Caco-2 (cell line): Measurements from ENCODE around the gene METTL21A. TPM values are rescaled to one million over a fixed set of nuclear protein-coding genes. Genes with fewer than 3 reads are reported as not detected.

ENCODE experiments used
- BruUV-seq: library from RNA; stranded (reverse); fragments of 400-500 nt; replicated peaks from 2 replicates; lab custom pipeline; 2021; lab: Mats Ljungman, UMichigan
- CTCF ChIA-PET: fragments of 300-600 bp; sonication (Branson Sonifier 250); formaldehyde crosslinking; loops from one replicate; lab custom pipeline; 2022; ENCODE audit warnings: antibody characterized with exemption; lab: Charles Lee
- POLR2A ChIA-PET: fragments of 300-600 bp; sonication (Branson Sonifier 250); formaldehyde crosslinking; loops from one replicate; lab custom pipeline; 2022; ENCODE audit warnings: antibody characterized with exemption; lab: Charles Lee
- DNase-seq, 2 experiments: peaks; one replicate each; pipeline versions ENCODE4 v3.0.0 to v3.0.0-alpha.2; 2020 to 2022
- H3K27me3 ChIP-seq: replicated peaks from 2 replicates; pipeline ENCODE4 v1.6.0; 2011; ENCODE audit warnings: low read length; ENCODE audit not compliant: control insufficient read depth, insufficient read depth
- H3K36me3 ChIP-seq: 2 replicates; pipeline ENCODE4 v1.5.1; 2011; ENCODE audit warnings: low read length; ENCODE audit not compliant: control insufficient read depth, insufficient read depth
- H3K4me1 ChIP-seq: fragments of 250-450 bp; sonication (Bioruptor Pico); 2 replicates; pipeline ENCODE4 v1.5.1; 2020; ENCODE audit warnings: mild to moderate bottlenecking
- H3K4me3 ChIP-seq: 2 replicates; pipeline ENCODE4 v1.5.1; 2011; ENCODE audit warnings: low read depth, mild to moderate bottlenecking, control low read depth, low read length
- H3K9me3 ChIP-seq: fragments of 250-450 bp; sonication (Bioruptor Pico); 2 replicates; pipeline ENCODE4 v1.5.1; 2020; ENCODE audit warnings: mild to moderate bottlenecking, moderate library complexity
- H3K27ac Mint-ChIP-seq: one replicate; pipeline ENCODE4 v1.8.0; 2022; ENCODE audit warnings: mixed read lengths; ENCODE audit not compliant: unreplicated experiment
- H3K27me3 Mint-ChIP-seq: one replicate; pipeline ENCODE4 v1.8.0; 2022; ENCODE audit warnings: mixed read lengths; ENCODE audit not compliant: insufficient read depth, unreplicated experiment
- H3K36me3 Mint-ChIP-seq: one replicate; pipeline ENCODE4 v1.8.0; 2022; ENCODE audit warnings: mild to moderate bottlenecking, mixed read lengths; ENCODE audit not compliant: insufficient read depth, unreplicated experiment
- H3K4me1 Mint-ChIP-seq: one replicate; pipeline ENCODE4 v1.8.0; 2022; ENCODE audit warnings: low read depth, mixed read lengths; ENCODE audit not compliant: unreplicated experiment
- H3K4me3 Mint-ChIP-seq: one replicate; pipeline ENCODE4 v1.8.0; 2022; ENCODE audit warnings: mild to moderate bottlenecking, moderate library complexity, mixed read lengths; ENCODE audit not compliant: unreplicated experiment
- H3K9me3 Mint-ChIP-seq: one replicate; pipeline ENCODE4 v1.8.0; 2022; ENCODE audit warnings: mixed read lengths; ENCODE audit not compliant: unreplicated experiment
- CTCF ChIP-seq, 2 experiments: fragments of 200-600 bp in 1 of 2; IDR thresholded peaks; 1 replicate in 1 of 2; 2 replicates in 1 of 2; pipeline versions ENCODE4 v1.5.1 to v1.8.0; 2011 to 2022; ENCODE audit warnings: antibody characterized with exemption in 1 of 2, control low read depth in 1 of 2, inconsistent platforms in 1 of 2, low read depth in 1 of 2, low read length in 1 of 2, mild to moderate bottlenecking in 1 of 2, moderate library complexity in 1 of 2; ENCODE audit not compliant: insufficient read depth in 1 of 2, severe bottlenecking in 1 of 2, unreplicated experiment in 1 of 2
- intact Hi-C: fragments of 100-400 bp; cut with micrococcal nuclease; formaldehyde crosslinking; loops from one replicate; pipeline ENCODE4 v1.10.0; 2022; ENCODE audit not compliant: unreplicated experiment
- total RNA-seq: library from RNA; stranded (reverse); gene quantifications from 2 replicates; pipeline ENCODE4 v1.2.3, GENCODE V29; 2022

METTL21A gene
- total RNA-seq, 1 experiment from 2014 or later: 31.0 TPM

DNA sequence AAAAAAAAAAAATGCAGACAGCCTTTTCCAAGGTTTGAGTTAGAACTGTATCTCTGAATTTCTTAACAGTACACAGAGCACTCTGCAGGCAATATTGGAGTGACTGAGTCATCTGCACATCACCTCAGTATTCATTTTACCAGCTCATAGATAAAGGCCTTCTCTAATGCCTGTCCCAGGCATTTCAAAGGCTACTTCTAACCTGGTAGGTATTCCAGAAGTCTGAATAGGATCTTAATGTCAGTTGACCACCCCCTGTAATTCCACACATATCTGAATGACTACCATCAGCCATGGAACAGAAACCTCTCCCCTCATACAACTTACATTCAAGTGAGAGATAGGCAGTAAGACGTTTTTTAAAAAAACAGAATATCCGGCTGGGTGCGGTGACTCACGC, 9.0 kb downstream of the METTL21A start:
- H3K27me3 ChIP-seq: no peaks in the 10 kb centered on the region
- TF ChIP-seq CTCF (IDR thresholded peaks at IDR 0.05; ENCODE audit: insufficient read depth in 1 of 2, low read depth in 1 of 2, low read length in 1 of 2, severe bottlenecking in 1 of 2, unreplicated experiment in 1 of 2): no peak
- Mint-ChIP-seq H3K27me3 (no peaks in the 10 kb centered on the region), H3K9me3 (no peaks in the 10 kb centered on the region), H3K27ac (no peak overlapping the region), H3K4me3 (no peak overlapping the region), H3K4me1 (peaks cover 13% of the 10 kb centered on the region), H3K36me3 (peaks cover 51% of the 10 kb centered on the region)
- peaks cover 4% of the 10 kb centered on the region for H3K36me3 ChIP-seq
- BruUV-seq: no TSS peak
- ChIA-PET CTCF (no interaction called here), POLR2A (no interaction called here)
- H3K4me3 ChIP-seq: no peak overlapping the region
- no peaks in the 10 kb centered on the region for H3K9me3 ChIP-seq
- peaks cover 15% of the 10 kb centered on the region for H3K4me1 ChIP-seq
- no peak for DNase-seq
- intact Hi-C loops: no loop called here

DNA sequence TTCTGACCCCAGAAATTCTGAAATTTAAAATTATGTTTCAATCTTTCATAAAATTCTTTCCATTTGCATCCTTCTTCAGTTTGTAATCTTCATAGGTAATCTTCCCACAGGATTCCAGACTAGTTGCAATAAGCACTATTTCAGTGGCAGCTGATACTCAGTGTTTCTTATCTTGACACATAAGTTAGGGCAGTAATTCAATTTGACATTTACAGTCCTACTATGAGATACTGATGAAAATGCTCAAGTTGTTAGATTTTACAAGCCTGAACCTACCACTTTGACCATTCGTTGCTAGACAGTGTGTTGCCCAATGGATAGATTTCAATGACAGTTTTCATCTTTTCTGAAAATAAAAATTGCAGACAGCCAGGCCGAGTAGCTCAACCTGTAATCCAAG, 10.4 kb downstream of the METTL21A start:
- Histone ChIP-seq H3K4me3 (no peak overlapping the region), H3K9me3 (no peaks in the 10 kb centered on the region), H3K4me1 (peaks cover 15% of the 10 kb centered on the region), H3K36me3 (peaks cover 2% of the 10 kb centered on the region), H3K27me3 (no peaks in the 10 kb centered on the region)
- H3K36me3 Mint-ChIP-seq: peaks cover 43% of the 10 kb centered on the region
- H3K9me3 Mint-ChIP-seq: no peaks in the 10 kb centered on the region
- no peak overlapping the region for H3K4me3 Mint-ChIP-seq
- H3K4me1 Mint-ChIP-seq: peaks cover 13% of the 10 kb centered on the region
- BruUV-seq: no TSS peak
- TF ChIP-seq CTCF (IDR thresholded peaks at IDR 0.05; ENCODE audit: insufficient read depth in 1 of 2, low read depth in 1 of 2, low read length in 1 of 2, severe bottlenecking in 1 of 2, unreplicated experiment in 1 of 2): no peak
- H3K27me3 Mint-ChIP-seq: no peaks in the 10 kb centered on the region
- H3K27ac Mint-ChIP-seq: no peak overlapping the region
- DNase-seq: no peak
- intact Hi-C loops: no loop called here
- ChIA-PET CTCF (no interaction called here), POLR2A (no interaction called here)

GRCh38 chr2:207612714-207613113, 12.5 kb downstream of the METTL21A start:
- H3K9me3 Mint-ChIP-seq: no peaks in the 10 kb centered on the region
- TSS peak; percentile 19 for BruUV-seq
- no peak overlapping the region for H3K4me3 Mint-ChIP-seq
- POLR2A ChIA-PET: interaction anchor here (1.1 kb wide), 1 partner anchor 98 kb away, joined by 5 read pairs; no protein-coding TSS in a partner anchor
- intact Hi-C loops: no loop called here
- Histone ChIP-seq H3K9me3 (no peaks in the 10 kb centered on the region), H3K4me3 (no peak overlapping the region), H3K4me1 (peaks cover 15% of the 10 kb centered on the region), H3K36me3 (no peaks in the 10 kb centered on the region; the same call in 1 of the 2 replicates), H3K27me3 (no peaks in the 10 kb centered on the region)
- no peak overlapping the region for H3K27ac Mint-ChIP-seq
- TF ChIP-seq CTCF (IDR thresholded peaks at IDR 0.05; ENCODE audit: insufficient read depth in 1 of 2, low read depth in 1 of 2, low read length in 1 of 2, severe bottlenecking in 1 of 2, unreplicated experiment in 1 of 2): no peak
- H3K4me1 Mint-ChIP-seq: peaks cover 10% of the 10 kb centered on the region
- H3K27me3 Mint-ChIP-seq: no peaks in the 10 kb centered on the region
- DNase-seq: no peak
- peaks cover 40% of the 10 kb centered on the region for H3K36me3 Mint-ChIP-seq
- CTCF ChIA-PET: no interaction called here
